NCI-H446 (cell line): ENCODE data around the gene PLD4.
"Not testable (repeated sequence)": the region's sequence is repeated elsewhere in the genome, so short reads cannot be mapped to it uniquely, and the experiment has no call there.

Experiments
- DNase-seq, 2 experiments: peaks; one replicate each; lab custom pipeline; 2025; lab: John Stamatoyannopoulos, UW

PLD4 gene

DNA sequence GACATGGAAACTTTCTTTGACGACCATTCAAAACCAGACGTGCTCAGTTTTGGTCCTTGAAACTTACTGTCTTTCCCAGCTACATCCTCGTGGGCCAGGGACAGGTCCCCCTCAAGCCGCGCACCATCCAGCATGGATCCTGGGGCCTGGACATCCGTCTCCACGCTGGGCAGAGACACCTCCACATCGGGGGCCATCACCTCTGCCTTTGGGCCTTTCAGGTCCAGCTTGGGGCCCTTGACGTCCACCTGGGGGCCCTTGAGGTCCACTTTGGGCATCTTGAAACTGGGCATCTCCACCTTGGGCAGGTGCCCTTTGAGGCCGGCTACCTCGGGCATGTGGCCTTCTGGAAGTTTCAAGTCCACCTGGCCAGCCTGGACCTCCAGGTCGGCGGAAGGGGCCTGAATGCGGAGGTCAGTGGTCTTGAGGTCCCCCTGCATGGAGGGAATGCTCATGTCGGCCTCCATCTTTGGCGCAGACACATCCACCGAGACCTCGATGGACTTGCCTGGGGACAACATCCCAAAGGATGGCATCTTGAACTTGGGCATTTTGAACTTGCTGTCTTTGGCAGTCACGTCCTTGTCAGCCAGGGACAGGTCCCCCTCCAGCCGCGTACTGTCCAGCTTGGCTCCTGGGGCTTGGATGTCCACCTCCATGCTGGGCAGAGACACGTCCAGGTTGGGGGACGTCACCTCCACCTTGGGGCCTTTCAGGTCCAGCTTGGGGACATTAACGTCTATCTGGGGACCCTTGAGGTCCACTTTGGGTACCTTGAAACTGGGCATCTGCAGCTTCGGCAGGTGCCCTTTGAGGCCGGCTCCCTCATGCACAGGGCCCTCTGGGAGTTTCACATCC, 17.1 kb downstream of the PLD4 start:
- no peak for DNase-seq

DNA sequence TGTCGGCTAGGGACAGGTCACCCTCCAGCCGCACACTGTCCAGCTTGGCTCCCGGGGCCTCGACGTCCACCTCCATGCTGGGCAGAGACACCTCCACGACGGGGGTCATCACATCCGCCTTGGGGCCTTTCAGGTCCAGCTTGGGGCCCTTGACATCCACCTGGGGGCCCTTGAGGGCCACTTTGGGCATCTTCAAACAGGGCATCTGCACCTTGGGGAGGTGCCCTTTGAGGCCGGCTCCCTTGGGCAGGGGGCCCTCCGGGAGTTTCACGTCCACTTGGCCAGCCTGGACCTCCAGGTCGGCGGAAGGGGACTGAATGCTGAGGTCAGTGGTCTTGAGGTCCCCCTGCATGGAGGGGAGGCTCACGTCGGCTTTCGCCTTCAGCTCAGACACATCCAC, 17.9 kb downstream of the PLD4 start:
- DNase-seq, result no peak

- DNase-seq, result not testable (repeated sequence)
Observed at GRCh38 chr14:104943216-104944015, 18.7 kb downstream of the PLD4 start.

- not testable (repeated sequence) for DNase-seq
Observed at GRCh38 chr14:104944016-104944308, 19.3 kb downstream of the PLD4 start.

GRCh38 chr14:104944436-104945205, 19.9 kb downstream of the PLD4 start:
- DNase-seq, result not testable (repeated sequence)

DNA sequence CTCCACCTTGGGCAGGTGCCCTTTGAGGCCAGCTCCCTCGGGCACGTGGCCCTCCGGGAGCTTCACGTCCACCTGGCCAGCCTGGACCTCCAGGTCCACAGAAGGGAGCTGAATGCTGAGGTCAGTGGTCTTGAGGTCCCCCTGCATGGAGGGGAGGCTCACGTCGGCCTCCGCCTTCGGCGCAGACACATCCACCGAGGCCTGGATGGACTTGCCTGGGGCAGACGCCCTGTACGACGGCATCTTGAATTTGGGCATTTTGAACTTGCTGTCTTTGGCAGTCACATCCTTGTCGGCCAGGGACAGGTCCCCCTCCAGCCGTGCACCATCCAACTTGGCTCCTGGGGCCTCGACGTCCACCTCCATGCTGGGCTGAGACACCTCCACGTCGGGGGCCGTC, 20.6 kb downstream of the PLD4 start:
- not testable (repeated sequence) for DNase-seq

- not testable (repeated sequence) for DNase-seq
Observed at GRCh38 chr14:104945986-104946965, 21.6 kb downstream of the PLD4 start.

DNA sequence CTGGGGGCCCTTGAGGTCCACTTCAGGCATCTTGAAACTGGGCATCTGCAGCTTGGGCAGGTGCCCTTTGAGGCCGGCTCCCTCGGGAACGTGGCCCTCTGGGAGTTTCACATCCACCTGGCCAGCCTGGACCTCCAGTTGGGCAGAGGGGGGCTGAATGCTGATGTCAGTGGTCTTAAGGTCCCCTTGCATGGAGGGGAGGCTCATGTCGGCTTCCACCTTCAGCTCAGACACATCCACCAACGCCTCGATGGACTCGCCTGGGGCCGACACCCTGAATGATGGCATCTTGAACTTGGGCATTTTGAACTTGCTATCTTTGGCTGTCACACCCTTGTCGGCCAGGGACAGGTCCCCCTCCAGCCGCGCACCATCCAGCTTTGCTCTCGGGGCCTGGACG, 22.5 kb downstream of the PLD4 start:
- not testable (repeated sequence) for DNase-seq

DNA sequence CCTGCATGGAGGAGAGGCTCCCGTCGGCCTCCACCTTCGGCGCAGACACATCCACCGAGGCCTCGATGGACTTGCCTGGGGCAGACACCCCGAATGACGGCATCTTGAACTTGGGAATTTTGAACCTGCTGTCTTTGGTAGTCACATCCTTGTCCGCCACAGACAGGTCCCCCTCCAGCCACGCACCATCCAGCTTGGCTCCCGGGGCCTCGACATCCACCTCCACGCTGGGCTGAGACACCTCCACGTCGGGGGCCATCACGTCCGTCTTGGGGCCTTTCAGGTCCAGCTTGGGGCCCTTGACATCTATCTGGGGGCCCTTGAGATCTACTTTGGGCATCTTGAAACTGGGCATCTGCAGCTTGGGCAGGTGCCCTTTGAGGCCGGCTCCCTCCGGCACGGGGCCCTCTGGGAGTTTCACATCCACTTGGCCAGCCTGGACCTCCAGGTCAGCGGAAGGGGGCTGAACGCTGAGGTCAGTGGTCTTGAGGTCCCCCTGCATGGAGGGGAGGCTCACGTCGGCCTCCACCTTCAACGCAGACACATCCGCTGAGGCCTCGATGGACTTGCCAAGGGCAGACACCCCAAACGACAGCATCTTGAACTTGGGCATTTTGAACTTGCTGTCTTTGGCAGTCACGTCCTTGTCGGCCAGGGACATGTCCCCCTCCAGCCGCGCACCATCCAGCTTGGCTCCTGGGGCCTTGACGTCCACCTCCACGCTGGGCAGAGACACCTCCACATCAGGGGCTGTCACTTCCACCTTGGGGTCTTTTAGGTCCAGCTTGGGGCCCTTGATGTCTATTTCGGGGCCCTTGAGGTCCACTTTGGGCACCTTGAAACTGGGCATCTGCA, 23.4 kb downstream of the PLD4 start:
- DNase-seq, result not testable (repeated sequence)

DNA sequence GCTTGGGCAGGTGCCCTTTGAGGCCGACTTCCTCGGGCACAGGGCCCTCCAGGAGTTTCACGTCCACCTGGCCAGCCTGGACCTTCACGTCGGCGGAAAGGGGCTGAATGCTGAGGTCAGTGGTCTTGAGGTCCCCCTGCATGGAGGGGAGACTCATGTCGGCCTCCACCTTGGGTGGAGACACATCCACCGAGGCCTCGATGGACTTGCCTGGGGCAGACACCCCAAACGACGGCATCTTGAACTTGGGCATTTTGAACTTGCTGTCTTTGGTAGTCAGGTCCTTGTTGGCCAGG, 24.0 kb downstream of the PLD4 start:
- no peak for DNase-seq

- not testable (repeated sequence) for DNase-seq
Observed at GRCh38 chr14:104949406-104949955, 24.8 kb downstream of the PLD4 start.

DNA sequence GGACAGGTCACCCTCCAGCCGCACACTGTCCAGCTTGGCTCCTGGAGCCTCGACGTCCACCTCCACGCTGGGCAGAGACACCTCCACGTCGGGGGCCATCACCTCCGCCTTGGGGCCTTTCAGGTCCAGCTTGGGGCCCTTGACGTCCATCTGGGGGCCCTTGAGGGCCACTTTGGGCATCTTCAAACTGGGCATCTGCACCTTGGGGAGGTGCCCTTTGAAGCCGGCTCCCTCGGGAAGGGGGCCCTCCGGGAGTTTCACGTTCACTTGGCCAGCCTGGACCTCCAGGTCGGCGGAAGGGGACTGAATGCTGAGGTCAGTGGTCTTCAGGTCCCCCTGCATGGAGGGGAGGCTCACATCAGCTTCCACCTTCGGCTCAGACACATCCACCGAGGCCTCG, 25.3 kb downstream of the PLD4 start:
- no peak for DNase-seq

DNA sequence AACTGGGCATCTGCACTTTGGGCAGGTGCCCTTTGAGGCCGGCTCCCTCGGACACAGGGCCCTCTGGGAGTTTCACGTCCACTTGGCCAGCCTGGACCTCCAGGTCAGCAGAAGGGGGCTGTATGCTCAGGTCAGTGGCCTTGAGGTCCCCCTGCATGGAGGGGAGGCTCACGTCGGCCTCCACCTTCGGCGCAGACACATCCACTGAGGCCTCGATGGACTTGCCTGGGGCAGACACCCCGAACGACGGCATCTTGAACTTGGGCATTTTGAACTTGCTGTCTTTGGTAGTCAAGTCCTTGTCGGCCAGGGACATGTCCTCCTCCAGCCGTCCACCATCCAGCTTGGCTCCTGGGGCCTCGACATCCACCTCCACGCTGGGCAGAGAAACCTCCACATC, 26.0 kb downstream of the PLD4 start:
- DNase-seq, result not testable (repeated sequence)

GRCh38 chr14:104951863-104952657, 27.4 kb downstream of the PLD4 start:
- not testable (repeated sequence) for DNase-seq

DNA sequence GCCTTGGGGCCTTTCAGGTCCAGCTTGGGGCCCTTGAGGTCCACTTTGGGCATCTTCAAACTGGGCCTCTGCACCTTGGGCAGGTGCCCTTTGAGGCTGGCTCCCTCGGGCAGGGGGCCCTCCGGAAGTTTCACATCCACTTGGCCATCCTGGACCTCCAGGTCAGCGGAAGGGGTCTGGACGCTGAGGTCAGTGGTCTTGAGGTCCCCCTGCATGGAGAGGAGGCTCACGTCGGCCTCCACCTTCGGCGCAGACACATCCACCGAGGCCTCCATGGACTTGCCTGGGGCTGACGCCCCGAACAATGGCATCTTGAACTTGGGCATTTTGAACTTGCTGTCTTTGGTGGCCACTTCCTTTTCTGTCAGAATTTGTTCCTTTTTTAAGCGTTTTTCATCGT, 28.4 kb downstream of the PLD4 start:
- DNase-seq, result no peak

DNA sequence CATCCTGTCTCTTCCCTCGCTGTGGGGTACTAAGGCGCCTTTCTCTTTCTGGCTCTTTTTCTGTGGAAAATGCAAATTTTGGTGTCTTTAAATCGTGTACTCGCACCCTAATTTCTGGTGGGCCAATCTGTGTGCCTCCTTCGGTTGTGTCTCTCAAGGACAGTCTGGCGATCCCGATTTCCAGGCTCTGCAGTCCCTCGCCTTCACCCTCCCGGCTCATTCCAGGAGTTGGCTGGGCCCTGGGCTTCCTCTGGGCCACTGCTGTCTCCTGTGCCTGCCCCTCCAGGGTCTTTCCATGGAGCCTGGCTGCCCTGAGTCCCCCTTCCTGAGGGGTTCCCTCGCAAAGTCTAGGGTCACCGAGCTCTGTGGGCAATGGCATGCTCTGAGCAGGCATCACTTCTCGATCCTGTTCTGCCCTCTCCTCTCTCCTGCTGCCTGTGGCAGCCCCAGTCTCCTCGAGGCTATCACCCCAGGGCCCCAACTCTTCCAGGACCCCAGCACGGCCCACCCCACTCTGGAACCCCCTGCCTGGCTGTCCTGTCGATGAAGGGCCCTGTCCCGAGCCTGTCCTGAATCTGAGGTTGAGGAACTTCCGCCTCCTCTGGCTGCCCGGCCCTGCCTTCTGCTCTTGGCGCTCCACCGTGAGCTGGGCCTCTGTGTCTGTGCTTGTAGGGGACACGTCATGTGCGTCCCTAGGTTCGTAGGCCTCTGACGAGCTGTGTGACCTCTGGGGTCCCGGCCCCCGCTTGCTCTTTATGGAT, 29.4 kb downstream of the PLD4 start:
- no peak for DNase-seq

- DNase-seq, result no peak
Observed at GRCh38 chr14:104954746-104955395, 30.2 kb downstream of the PLD4 start.

DNA sequence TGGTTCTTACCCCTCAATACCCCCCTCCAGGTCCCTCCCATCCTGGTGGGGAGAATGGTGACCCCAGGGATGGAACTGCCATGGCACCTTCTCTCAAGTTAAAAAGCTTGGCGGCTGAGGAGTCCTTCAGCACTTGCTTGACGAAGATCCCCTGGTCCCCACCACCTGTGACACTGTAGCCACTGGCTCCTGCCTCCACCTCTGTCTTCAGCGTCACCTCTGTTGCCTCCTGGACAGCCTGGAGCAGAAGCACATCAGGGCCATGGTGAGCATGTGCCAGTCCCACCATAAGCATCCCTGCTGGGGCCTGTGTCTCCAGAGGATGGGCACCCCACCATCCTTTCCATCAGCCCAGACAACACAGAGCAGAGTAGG, 30.7 kb downstream of the PLD4 start:
- no peak for DNase-seq
